ENCODE results near the gene FBXL5. TPM values are rescaled to one million over a fixed set of nuclear protein-coding genes. Genes with fewer than 3 reads are reported as not detected.

Gene FBXL5
- total and polyA plus RNA-seq, 2 donors from 2014 or later = 95.3 to 98.4 TPM

DNA sequence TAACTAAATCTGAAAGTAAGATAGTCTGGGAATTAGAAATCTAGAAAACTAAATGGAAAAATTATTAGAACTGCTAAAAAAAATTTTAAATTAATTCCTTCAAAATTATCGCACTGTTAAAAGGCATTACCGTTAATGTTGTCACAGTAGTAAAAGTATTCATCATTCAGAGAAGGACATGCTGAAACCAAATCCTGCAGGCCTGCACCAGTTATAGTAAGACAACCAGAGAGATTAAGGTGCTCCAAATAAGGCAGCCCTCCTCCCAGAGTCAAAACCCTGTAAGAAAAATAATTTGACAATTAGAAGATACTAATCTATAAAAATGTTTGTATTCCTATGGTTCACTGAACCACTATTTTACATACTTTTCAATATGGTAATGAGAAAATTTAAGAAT is 43.0 kb downstream of the FBXL5 start:
- Histone ChIP-seq H3K36me3 (ENCODE audit: control insufficient read depth in 2 of 3, insufficient read depth in 3 of 3, low read length in 3 of 3) (peaks cover 0 to 3% (median 0%) of the 10 kb centered on the region in 3 donors), H3K9me3 (ENCODE audit: control insufficient read depth in 2 of 3, insufficient read depth in 1 of 3, low read length in 3 of 3) (no peaks in the 10 kb centered on the region), H3K9ac (ENCODE audit: low read length in 3 of 3) (no peak overlapping the region), H3K27me3 (ENCODE audit: control insufficient read depth, insufficient read depth, low read length) (no peaks in the 10 kb centered on the region), H3K4me3 (ENCODE audit: low read length in 3 of 3) (no peak overlapping the region), H3K4me1 (ENCODE audit: control insufficient read depth in 2 of 3, insufficient read depth in 2 of 3, low read depth in 1 of 3, low read length in 3 of 3) (no peaks in the 10 kb centered on the region), H3K27ac (ENCODE audit: low read depth in 2 of 2, low read length in 2 of 2) (no peak overlapping the region)
- TF ChIP-seq, protein P1, sequence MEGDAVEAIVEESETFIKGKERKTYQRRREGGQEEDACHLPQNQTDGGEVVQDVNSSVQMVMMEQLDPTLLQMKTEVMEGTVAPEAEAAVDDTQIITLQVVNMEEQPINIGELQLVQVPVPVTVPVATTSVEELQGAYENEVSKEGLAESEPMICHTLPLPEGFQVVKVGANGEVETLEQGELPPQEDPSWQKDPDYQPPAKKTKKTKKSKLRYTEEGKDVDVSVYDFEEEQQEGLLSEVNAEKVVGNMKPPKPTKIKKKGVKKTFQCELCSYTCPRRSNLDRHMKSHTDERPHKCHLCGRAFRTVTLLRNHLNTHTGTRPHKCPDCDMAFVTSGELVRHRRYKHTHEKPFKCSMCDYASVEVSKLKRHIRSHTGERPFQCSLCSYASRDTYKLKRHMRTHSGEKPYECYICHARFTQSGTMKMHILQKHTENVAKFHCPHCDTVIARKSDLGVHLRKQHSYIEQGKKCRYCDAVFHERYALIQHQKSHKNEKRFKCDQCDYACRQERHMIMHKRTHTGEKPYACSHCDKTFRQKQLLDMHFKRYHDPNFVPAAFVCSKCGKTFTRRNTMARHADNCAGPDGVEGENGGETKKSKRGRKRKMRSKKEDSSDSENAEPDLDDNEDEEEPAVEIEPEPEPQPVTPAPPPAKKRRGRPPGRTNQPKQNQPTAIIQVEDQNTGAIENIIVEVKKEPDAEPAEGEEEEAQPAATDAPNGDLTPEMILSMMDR (IDR thresholded peaks at IDR 0.05; ENCODE audit: borderline replicate concordance, extremely low read depth, insufficient read depth) = no peak
- intact Hi-C loops (cut with DNase I) = no loop called here
- DNase-seq = no peak
- no peak for FAIRE-seq

- no peak for FAIRE-seq
These were observed 44.3 kb downstream of the FBXL5 start for GRCh38 chr4:15610855-15611254.

GRCh38 chr4:15605537-15605936 is 49.6 kb downstream of the FBXL5 start:
- Histone ChIP-seq H3K9ac (ENCODE audit: low read length in 3 of 3) (no peak overlapping the region), H3K27ac (ENCODE audit: low read depth in 2 of 2, low read length in 2 of 2) (no peak overlapping the region), H3K27me3 (ENCODE audit: control insufficient read depth, insufficient read depth, low read length) (no peaks in the 10 kb centered on the region), H3K4me1 (ENCODE audit: control insufficient read depth in 2 of 3, insufficient read depth in 2 of 3, low read depth in 1 of 3, low read length in 3 of 3) (no peaks in the 10 kb centered on the region), H3K9me3 (ENCODE audit: control insufficient read depth in 2 of 3, insufficient read depth in 1 of 3, low read length in 3 of 3) (no peaks in the 10 kb centered on the region), H3K36me3 (ENCODE audit: control insufficient read depth in 2 of 3, insufficient read depth in 3 of 3, low read length in 3 of 3) (peaks cover 4 to 23% (median 14%) of the 10 kb centered on the region in 3 donors), H3K4me3 (ENCODE audit: low read length in 3 of 3) (no peak overlapping the region)
- intact Hi-C loops (cut with DNase I) = no loop called here
- peak; percentile 41 for FAIRE-seq
- TF ChIP-seq, protein P1 (IDR thresholded peaks at IDR 0.05; ENCODE audit: borderline replicate concordance, extremely low read depth, insufficient read depth) = no peak
- peak in 1 of 5 donors; percentile 5 for DNase-seq

More at GRCh38 chr4:15610855-15611254, 44.3 kb downstream of the FBXL5 start:
- no peak overlapping the region for H3K4me3 ChIP-seq (ENCODE audit: low read length in 3 of 3)
- no peak for DNase-seq
- intact Hi-C loops (cut with DNase I) = no loop called here
- H3K27me3 ChIP-seq (ENCODE audit: control insufficient read depth, insufficient read depth, low read length) = no peaks in the 10 kb centered on the region
- H3K27ac ChIP-seq (ENCODE audit: low read depth in 2 of 2, low read length in 2 of 2) = no peak overlapping the region
- no peaks in the 10 kb centered on the region for H3K9me3 ChIP-seq (ENCODE audit: control insufficient read depth in 2 of 3, insufficient read depth in 1 of 3, low read length in 3 of 3)
- TF ChIP-seq, protein P1 (IDR thresholded peaks at IDR 0.05; ENCODE audit: borderline replicate concordance, extremely low read depth, insufficient read depth) = no peak
- no peak overlapping the region for H3K9ac ChIP-seq (ENCODE audit: low read length in 3 of 3)
- peaks cover 0 to 5% (median 0%) of the 10 kb centered on the region in 3 donors for H3K36me3 ChIP-seq (ENCODE audit: control insufficient read depth in 2 of 3, insufficient read depth in 3 of 3, low read length in 3 of 3)
- H3K4me1 ChIP-seq (ENCODE audit: control insufficient read depth in 2 of 3, insufficient read depth in 2 of 3, low read depth in 1 of 3, low read length in 3 of 3) = no peaks in the 10 kb centered on the region

DNA sequence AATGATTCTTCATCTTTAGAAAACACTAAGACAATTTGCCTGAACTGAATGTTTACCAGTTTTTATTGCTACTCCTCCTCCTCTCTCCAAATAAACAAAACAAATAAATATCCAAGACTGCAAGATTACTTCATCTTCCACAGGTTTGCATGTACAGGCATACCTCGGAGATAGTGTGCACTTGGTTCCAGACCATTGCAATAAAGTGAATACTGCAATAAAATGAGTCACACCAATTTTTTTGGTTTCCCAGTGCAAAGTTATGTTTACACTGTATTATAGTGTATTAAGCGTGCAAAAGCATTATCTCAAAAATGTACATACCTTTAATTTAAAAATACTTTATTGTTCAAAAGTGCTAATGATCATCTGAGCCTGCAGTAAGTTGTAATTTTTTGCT is 53.3 kb downstream of the FBXL5 start:
- H3K4me1 ChIP-seq (ENCODE audit: control insufficient read depth in 2 of 3, insufficient read depth in 2 of 3, low read depth in 1 of 3, low read length in 3 of 3) = no peaks in the 10 kb centered on the region
- TF ChIP-seq, protein P1 (IDR thresholded peaks at IDR 0.05; ENCODE audit: borderline replicate concordance, extremely low read depth, insufficient read depth) = no peak
- H3K9me3 ChIP-seq (ENCODE audit: control insufficient read depth in 2 of 3, insufficient read depth in 1 of 3, low read length in 3 of 3) = no peaks in the 10 kb centered on the region
- peaks cover 6 to 31% (median 18%) of the 10 kb centered on the region in 3 donors for H3K36me3 ChIP-seq (ENCODE audit: control insufficient read depth in 2 of 3, insufficient read depth in 3 of 3, low read length in 3 of 3)
- H3K27me3 ChIP-seq (ENCODE audit: control insufficient read depth, insufficient read depth, low read length) = no peaks in the 10 kb centered on the region
- no peak overlapping the region for H3K9ac ChIP-seq (ENCODE audit: low read length in 3 of 3)
- DNase-seq (no peak), FAIRE-seq (no peak)
- H3K4me3 ChIP-seq (ENCODE audit: low read length in 3 of 3) = no peak overlapping the region
- intact Hi-C loops (cut with DNase I) = no loop called here
- no peak overlapping the region for H3K27ac ChIP-seq (ENCODE audit: low read depth in 2 of 2, low read length in 2 of 2)
